H9 (cell line): ENCODE results near the gene CKAP2. TPM values are rescaled to one million over a fixed set of nuclear protein-coding genes. Genes with fewer than 3 reads are reported as not detected.

Experiments
- DNase-seq: peaks from one replicate; pipeline ENCODE4 v3.0.0-alpha.2; 2017
- H2AFZ ChIP-seq: one replicate; pipeline ENCODE4 v1.6.1; 2013; ENCODE audit warnings: mild to moderate bottlenecking, low read length, control low read depth, moderate library complexity
- H2AK5ac ChIP-seq: 2 replicates; pipeline ENCODE4 v1.6.1; 2013; ENCODE audit warnings: low read length, control low read depth, mixed read lengths; ENCODE audit not compliant: insufficient read length
- H2BK120ac ChIP-seq: one replicate; pipeline ENCODE4 v1.6.1; 2013; ENCODE audit warnings: low read depth, mild to moderate bottlenecking, low read length, control low read depth, inconsistent platforms; ENCODE audit not compliant: poor library complexity, severe bottlenecking
- H2BK12ac ChIP-seq: 2 replicates; pipeline ENCODE4 v1.6.1; 2013; ENCODE audit warnings: low read length, control low read depth, mixed read lengths, low read depth; ENCODE audit not compliant: insufficient read length
- H2BK15ac ChIP-seq: 2 replicates; pipeline ENCODE4 v1.6.1; 2013; ENCODE audit warnings: low read depth, low read length, control low read depth
- H2BK20ac ChIP-seq: one replicate; pipeline ENCODE4 v1.6.1; 2013; ENCODE audit warnings: low read depth, mild to moderate bottlenecking, low read length, control low read depth, inconsistent platforms; ENCODE audit not compliant: poor library complexity, severe bottlenecking
- H2BK5ac ChIP-seq: 2 replicates; pipeline ENCODE4 v1.6.1; 2013; ENCODE audit warnings: low read length, control low read depth, mixed read lengths; ENCODE audit not compliant: insufficient read length
- H3K14ac ChIP-seq: 2 replicates; pipeline ENCODE4 v1.6.1; 2013; ENCODE audit warnings: low read length, control low read depth; ENCODE audit not compliant: insufficient read depth
- H3K18ac ChIP-seq: 2 replicates; pipeline ENCODE4 v1.6.1; 2013; ENCODE audit warnings: low read depth, mild to moderate bottlenecking, mixed read lengths, low read length, control low read depth; ENCODE audit not compliant: insufficient read length
- H3K23ac ChIP-seq: 2 replicates; pipeline ENCODE4 v1.6.1; 2013; ENCODE audit warnings: low read length, control low read depth, mixed read lengths, low read depth; ENCODE audit not compliant: insufficient read length
- H3K23me2 ChIP-seq: 2 replicates; pipeline ENCODE4 v1.6.1; 2013; ENCODE audit warnings: low read depth, mild to moderate bottlenecking, mixed read lengths, low read length, control low read depth; ENCODE audit not compliant: insufficient read length, poor library complexity, severe bottlenecking
- H3K27ac ChIP-seq: 2 replicates; pipeline ENCODE4 v1.5.1; 2013; ENCODE audit warnings: low read length, control low read depth, mixed read lengths, low read depth; ENCODE audit not compliant: insufficient read length
- H3K27me3 ChIP-seq: 2 replicates; pipeline ENCODE4 v1.6.1; 2013; ENCODE audit warnings: low read length, control low read depth, inconsistent platforms; ENCODE audit not compliant: insufficient read depth
- H3K4ac ChIP-seq: 2 replicates; pipeline ENCODE4 v1.6.1; 2013; ENCODE audit warnings: low read depth, mild to moderate bottlenecking, control low read depth, inconsistent platforms, low read length, moderate library complexity
- H3K4me1 ChIP-seq: 2 replicates; pipeline ENCODE4 v1.6.1; 2013; ENCODE audit warnings: low read length, control low read depth, inconsistent platforms; ENCODE audit not compliant: insufficient read depth
- H3K4me2 ChIP-seq: 2 replicates; pipeline ENCODE4 v1.6.1; 2013; ENCODE audit warnings: low read length, control low read depth, mixed read lengths; ENCODE audit not compliant: insufficient read length, insufficient read depth
- H3K56ac ChIP-seq: 2 replicates; pipeline ENCODE4 v1.6.1; 2013; ENCODE audit warnings: low read depth, mild to moderate bottlenecking, mixed read lengths, low read length, control low read depth; ENCODE audit not compliant: insufficient read length
- H3K79me1 ChIP-seq: 2 replicates; pipeline ENCODE4 v1.6.1; 2013; ENCODE audit warnings: low read depth, mild to moderate bottlenecking, moderate library complexity, low read length, control low read depth, inconsistent platforms; ENCODE audit not compliant: insufficient read depth, poor library complexity, severe bottlenecking
- H3K79me2 ChIP-seq: 2 replicates; pipeline ENCODE4 v1.6.1; 2013; ENCODE audit warnings: low read length, control low read depth, inconsistent platforms; ENCODE audit not compliant: insufficient read depth
- H3K9ac ChIP-seq: 2 replicates; pipeline ENCODE4 v1.6.1; 2013; ENCODE audit warnings: low read length, control low read depth, mixed read lengths; ENCODE audit not compliant: insufficient read length; ENCODE audit errors: extremely low read depth
- H3K9me3 ChIP-seq: one replicate; pipeline ENCODE4 v1.6.1; 2013; ENCODE audit warnings: low read depth, low read length, inconsistent platforms; ENCODE audit not compliant: control insufficient read depth
- H3T11ph ChIP-seq: one replicate; pipeline ENCODE4 v1.6.1; 2013; ENCODE audit warnings: mild to moderate bottlenecking, low read length, control low read depth, inconsistent platforms
- H4K20me1 ChIP-seq: one replicate; pipeline ENCODE4 v1.6.1; 2013; ENCODE audit not compliant: control insufficient read depth, insufficient read length, insufficient read depth
- H4K5ac ChIP-seq: 2 replicates; pipeline ENCODE4 v1.6.1; 2013; ENCODE audit warnings: low read depth, mild to moderate bottlenecking, mixed read lengths, low read length, control low read depth; ENCODE audit not compliant: insufficient read length
- H4K8ac ChIP-seq: replicated peaks from 2 replicates; pipeline ENCODE4 v1.6.1; 2013; ENCODE audit warnings: low read length, control low read depth, mixed read lengths, low read depth; ENCODE audit not compliant: insufficient read length
- H4K91ac ChIP-seq: 2 replicates; pipeline ENCODE4 v1.6.1; 2013; ENCODE audit warnings: low read depth, mild to moderate bottlenecking, moderate library complexity, mixed read lengths, low read length, control low read depth; ENCODE audit not compliant: insufficient read length
- H3K27ac Mint-ChIP-seq, 3 experiments: 2 replicates in 2 of 3; 3 replicates in 1 of 3; pipeline ENCODE4 v1.8.0; 2020 to 2021; ENCODE audit warnings: mixed read lengths in 3 of 3, mild to moderate bottlenecking in 1 of 3, moderate library complexity in 1 of 3
- H3K27me3 Mint-ChIP-seq: 2 replicates; pipeline ENCODE4 v1.8.0; 2021; ENCODE audit warnings: low read depth, mild to moderate bottlenecking, moderate library complexity, mixed read lengths
- H3K36me3 Mint-ChIP-seq, 3 experiments: 2 replicates in 2 of 3; 3 replicates in 1 of 3; pipeline ENCODE4 v1.8.0; 2020 to 2021; ENCODE audit warnings: low read depth in 3 of 3, mixed read lengths in 3 of 3; ENCODE audit not compliant: insufficient read depth in 1 of 3
- H3K4me1 Mint-ChIP-seq, 2 experiments: 2 replicates each; pipeline ENCODE4 v1.8.0; 2020; ENCODE audit warnings: mixed read lengths in 2 of 2
- H3K4me3 Mint-ChIP-seq, 2 experiments: 2 replicates in 1 of 2; 3 replicates in 1 of 2; pipeline ENCODE4 v1.8.0; 2020 to 2021; ENCODE audit warnings: mild to moderate bottlenecking in 2 of 2, mixed read lengths in 2 of 2, moderate library complexity in 1 of 2
- H3K9me3 Mint-ChIP-seq, 2 experiments: 2 replicates in 1 of 2; 3 replicates in 1 of 2; pipeline ENCODE4 v1.8.0; 2020; ENCODE audit warnings: mild to moderate bottlenecking in 2 of 2, mixed read lengths in 2 of 2, moderate library complexity in 1 of 2
- WGBS: extraction: QIAGEN DNeasy Blood & Tissue Kit; methylation state at CpG from one replicate; pipeline ENCODE4 v1.1.7; 2013; ENCODE audit warnings: missing lambda C conversion rate, low lambda C conversion rate, mixed read lengths; ENCODE audit not compliant: insufficient read length; ENCODE audit errors: extremely low coverage; 5-methylcytosine and 5-hydroxymethylcytosine counted together
- total RNA-seq: library from RNA; stranded (reverse); gene quantifications from 2 replicates; pipeline ENCODE4 v1.2.1, GENCODE V29; 2021
- TF ChIP-seq, protein P1 (sequence below): fragments of 200-600 bp; sonication (generic); conservative IDR thresholded peaks from 3 replicates; pipeline ENCODE4 v1.8.0; 2021; ENCODE audit warnings: antibody characterized with exemption, mild to moderate bottlenecking

The CKAP2 gene
- total RNA-seq, 1 experiment from 2014 or later = 72.4 TPM

DNA sequence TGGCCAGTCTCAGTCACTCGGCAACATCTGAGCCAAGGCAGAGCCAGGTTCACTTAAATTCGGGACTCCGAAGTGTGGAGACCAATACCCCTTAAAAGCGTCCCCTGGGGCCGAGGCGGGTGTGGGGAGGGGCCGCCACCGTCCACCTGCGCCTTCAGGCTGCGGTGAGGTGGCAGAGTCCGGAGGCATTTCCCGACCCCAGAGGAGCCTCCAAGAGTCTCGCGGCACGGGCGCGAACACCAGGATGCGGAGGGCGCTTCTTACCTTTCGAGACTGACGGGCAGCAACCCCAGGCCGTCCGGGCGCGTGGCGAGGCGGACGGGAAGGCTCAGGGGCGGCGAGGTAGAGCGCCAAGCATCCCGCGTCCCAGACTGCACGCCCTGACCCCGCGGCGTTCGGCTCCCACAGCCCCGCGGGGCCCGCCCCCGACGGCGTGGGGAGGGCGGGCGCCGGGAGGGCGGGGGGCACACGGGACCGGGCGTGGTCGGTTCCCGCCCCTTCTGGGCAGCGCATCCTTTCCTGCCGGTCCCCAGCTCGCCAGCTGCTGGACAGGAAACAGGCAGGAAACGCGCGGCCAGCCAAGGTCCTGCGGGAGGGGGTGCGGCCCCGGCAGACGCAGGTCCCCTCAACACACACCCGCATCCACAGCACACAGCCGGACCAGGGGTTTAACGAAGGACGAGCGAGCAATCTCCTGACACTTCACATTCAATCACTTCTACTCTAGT lies 49.3 kb upstream of the CKAP2 start, which contains the start of gene THSD1:
Gene THSD1 (minus strand): TSS at position 406 of the 728 bp plus-strand sequence. CDS start 3,572 bp downstream, outside the sequence.
- no peak within 1 kb of the TSS for H2BK15ac ChIP-seq
- H3K9ac ChIP-seq = no peak within 1 kb of the TSS
- TF ChIP-seq, protein P1, sequence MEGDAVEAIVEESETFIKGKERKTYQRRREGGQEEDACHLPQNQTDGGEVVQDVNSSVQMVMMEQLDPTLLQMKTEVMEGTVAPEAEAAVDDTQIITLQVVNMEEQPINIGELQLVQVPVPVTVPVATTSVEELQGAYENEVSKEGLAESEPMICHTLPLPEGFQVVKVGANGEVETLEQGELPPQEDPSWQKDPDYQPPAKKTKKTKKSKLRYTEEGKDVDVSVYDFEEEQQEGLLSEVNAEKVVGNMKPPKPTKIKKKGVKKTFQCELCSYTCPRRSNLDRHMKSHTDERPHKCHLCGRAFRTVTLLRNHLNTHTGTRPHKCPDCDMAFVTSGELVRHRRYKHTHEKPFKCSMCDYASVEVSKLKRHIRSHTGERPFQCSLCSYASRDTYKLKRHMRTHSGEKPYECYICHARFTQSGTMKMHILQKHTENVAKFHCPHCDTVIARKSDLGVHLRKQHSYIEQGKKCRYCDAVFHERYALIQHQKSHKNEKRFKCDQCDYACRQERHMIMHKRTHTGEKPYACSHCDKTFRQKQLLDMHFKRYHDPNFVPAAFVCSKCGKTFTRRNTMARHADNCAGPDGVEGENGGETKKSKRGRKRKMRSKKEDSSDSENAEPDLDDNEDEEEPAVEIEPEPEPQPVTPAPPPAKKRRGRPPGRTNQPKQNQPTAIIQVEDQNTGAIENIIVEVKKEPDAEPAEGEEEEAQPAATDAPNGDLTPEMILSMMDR = no peak

More for the DNA sequence above, 49.3 kb upstream of the CKAP2 start, which contains the start of gene THSD1:
- H3K9me3 ChIP-seq = no peaks in the 10 kb centered on the region
- no peaks in the 10 kb centered on the region for H3K79me1 ChIP-seq
- WGBS = no CpG with 5 or more reads among the region's 68 CpGs
- H3K27ac Mint-ChIP-seq = no peak within 1 kb of the TSS; a peak in 1 of 7 replicates
- H3K27me3 Mint-ChIP-seq = peaks cover 42% of the 10 kb centered on the region
- H3K4me2 ChIP-seq = peak within 1 kb of the TSS; percentile 59
- H3K14ac ChIP-seq = no peak within 1 kb of the TSS
- no peak within 1 kb of the TSS for H4K8ac ChIP-seq
- no peak within 1 kb of the TSS for H3K56ac ChIP-seq
- peak; percentile 55 for DNase-seq
- no peak within 1 kb of the TSS for H4K91ac ChIP-seq
- H4K5ac ChIP-seq = no peak within 1 kb of the TSS
- H2BK120ac ChIP-seq = no peak within 1 kb of the TSS
- no peak within 1 kb of the TSS for H2BK5ac ChIP-seq
- H3K18ac ChIP-seq = no peak within 1 kb of the TSS
- no peak within 1 kb of the TSS for H2AFZ ChIP-seq
- H3K79me2 ChIP-seq = no peaks in the 10 kb centered on the region
- peaks cover 9% of the 10 kb centered on the region; the same call in 1 of the 2 replicates for H3K27me3 ChIP-seq
- no peak within 1 kb of the TSS for H3K4ac ChIP-seq
- peaks cover 9% of the 10 kb centered on the region for H3K23me2 ChIP-seq
- no peaks in the 10 kb centered on the region for H3K9me3 Mint-ChIP-seq
- H2BK20ac ChIP-seq = no peak within 1 kb of the TSS
- H4K20me1 ChIP-seq = no peaks in the 10 kb centered on the region
- H2BK12ac ChIP-seq = no peak within 1 kb of the TSS
- no peaks in the 10 kb centered on the region for H3K4me1 ChIP-seq
- no peak within 1 kb of the TSS for H3K23ac ChIP-seq
- no peak within 1 kb of the TSS for H3T11ph ChIP-seq
- no peak within 1 kb of the TSS for H2AK5ac ChIP-seq
- H3K36me3 Mint-ChIP-seq = peaks cover 0 to 2% (median 0%) of the 10 kb centered on the region in 3 experiments; a peak in 1 of 7 replicates
- peak within 1 kb of the TSS; percentile 63 to 81 for H3K4me3 Mint-ChIP-seq
- H3K4me1 Mint-ChIP-seq = peaks cover 4 to 6% of the 10 kb centered on the region in 2 experiments; a peak in 1 of 4 replicates
- no peak within 1 kb of the TSS for H3K27ac ChIP-seq
